HCT116 (cell line): Measurements from ENCODE around the gene TMCO4. TPM values are rescaled to one million over a fixed set of nuclear protein-coding genes. Genes with fewer than 3 reads are reported as not detected.

ENCODE experiments used
- ATAC-seq: fragments of 200-7000 bp; cut with Tn5 transposase; 2 replicates; pipeline ENCODE4 v1.9.1; 2020; ENCODE audit warnings: mild to moderate bottlenecking, moderate library complexity
- BruUV-seq: library from RNA; stranded (reverse); fragments of 400-500 nt; replicated peaks from 2 replicates; lab custom pipeline; 2021; lab: Mats Ljungman, UMichigan
- CTCF ChIA-PET: fragments of 300-600 bp; sonication (Branson Sonifier 250); formaldehyde crosslinking; loops from one replicate; lab custom pipeline; 2021; ENCODE audit warnings: antibody characterized with exemption; lab: Charles Lee
- POLR2A ChIA-PET: fragments of 300-600, 350-600 bp; sonication (Branson Sonifier 250); formaldehyde crosslinking; loops from one replicate; lab custom pipeline; 2021; ENCODE audit warnings: antibody characterized with exemption; lab: Charles Lee
- RAD21 ChIA-PET, 2 experiments: fragments of 300-600 bp; sonication (Branson Sonifier 250); formaldehyde crosslinking; loops; one replicate each; lab custom pipeline; 2023; ENCODE audit warnings: low total read pairs in 2 of 2; ENCODE audit not compliant: uncharacterized antibody in 2 of 2, unreplicated experiment in 2 of 2, low non-redundant PET in 1 of 2; lab: Charles Lee
- DNase-seq: peaks from one replicate; pipeline ENCODE4 v3.0.0-alpha.2; 2010; ENCODE audit warnings: low read depth, low spot score
- H2AFZ ChIP-seq: fragments of 200-600 bp; shearing (Covaris generic), sonication (generic); 2 replicates; pipeline ENCODE4 v1.6.1; 2017; ENCODE audit warnings: low read depth, mixed run types, mixed read lengths, antibody characterized with exemption, low read length; ENCODE audit not compliant: poor library complexity, severe bottlenecking
- H3K27ac ChIP-seq: 2 replicates; pipeline ENCODE4 v1.5.1; 2012; ENCODE audit warnings: low read depth, low read length
- H3K27me3 ChIP-seq: fragments of 200-600 bp; sonication (generic); 2 replicates; pipeline ENCODE4 v1.6.1; 2016; ENCODE audit warnings: mixed run types, low read length, mixed read lengths; ENCODE audit not compliant: insufficient read depth
- H3K36me3 ChIP-seq, 2 experiments: fragments of 200-500 bp in 1 of 2; fragments of 200-600 bp in 1 of 2; sonication (Bioruptor generic) in 1 of 2; sonication (generic) in 1 of 2; 2 replicates each; pipeline versions ENCODE4 v1.5.1 to v1.6.1; 2014 to 2016; ENCODE audit warnings: low read length in 2 of 2, inconsistent platforms in 1 of 2, mixed read lengths in 1 of 2, mixed run types in 1 of 2; ENCODE audit not compliant: insufficient read depth in 2 of 2, control insufficient read depth in 1 of 2
- H3K4me1 ChIP-seq, 2 experiments: fragments of 200-600 bp in 1 of 2; sonication (generic) in 1 of 2; 2 replicates each; pipeline versions ENCODE4 v1.5.1 to v1.6.1; 2012 to 2017; ENCODE audit warnings: low read length in 2 of 2, inconsistent platforms in 1 of 2, mild to moderate bottlenecking in 1 of 2, mixed read lengths in 1 of 2, mixed run types in 1 of 2, moderate library complexity in 1 of 2; ENCODE audit not compliant: insufficient read depth in 2 of 2, control insufficient read depth in 1 of 2
- H3K4me2 ChIP-seq: fragments of 200-600 bp; sonication (generic); 2 replicates; pipeline ENCODE4 v1.6.1; 2017; ENCODE audit warnings: mixed run types, low read length, mixed read lengths
- H3K4me3 ChIP-seq, 2 experiments: fragments of 200-600 bp in 1 of 2; sonication (generic) in 1 of 2; replicated peaks in 1 of 2; 2 replicates each; pipeline ENCODE4 v1.5.1; 2011 to 2016; ENCODE audit warnings: low read length in 2 of 2, control low read depth in 1 of 2, low read depth in 1 of 2, mild to moderate bottlenecking in 1 of 2, mixed read lengths in 1 of 2, mixed run types in 1 of 2
- H3K79me2 ChIP-seq: fragments of 200-600 bp; sonication (generic); 2 replicates; pipeline ENCODE4 v1.6.1; 2017; ENCODE audit warnings: mild to moderate bottlenecking, mixed run types, low read length, moderate library complexity, mixed read lengths; ENCODE audit not compliant: insufficient read depth
- H3K9ac ChIP-seq: fragments of 200-600 bp; sonication (generic); 2 replicates; pipeline ENCODE4 v1.6.1; 2016; ENCODE audit warnings: low read length, mixed read lengths
- H3K9me2 ChIP-seq: fragments of 200-600 bp; sonication (generic), shearing (Covaris generic); 2 replicates; pipeline ENCODE4 v1.6.1; 2017; ENCODE audit warnings: mixed run types, mild to moderate bottlenecking, moderate library complexity; ENCODE audit not compliant: insufficient read depth
- H3K9me3 ChIP-seq, 2 experiments: fragments of 200-500 bp in 1 of 2; fragments of 200-600 bp in 1 of 2; sonication (Bioruptor generic) in 1 of 2; sonication (generic) in 1 of 2; 2 replicates each; pipeline ENCODE4 v1.6.1; 2014 to 2017; ENCODE audit warnings: low read length in 2 of 2, mixed read lengths in 2 of 2, inconsistent platforms in 1 of 2, low read depth in 1 of 2, mild to moderate bottlenecking in 1 of 2, mixed run types in 1 of 2, moderate library complexity in 1 of 2; ENCODE audit not compliant: control insufficient read depth in 1 of 2, insufficient read depth in 1 of 2
- H4K20me1 ChIP-seq: fragments of 200-600 bp; sonication (generic), shearing (Covaris generic); 2 replicates; pipeline ENCODE4 v1.6.1; 2017; ENCODE audit warnings: mixed run types, mild to moderate bottlenecking, moderate library complexity; ENCODE audit not compliant: insufficient read depth
- ATF3 ChIP-seq: IDR thresholded peaks from 2 replicates; pipeline ENCODE4 v1.6.1; 2012
- CEBPB ChIP-seq: IDR thresholded peaks from 2 replicates; pipeline ENCODE4 v1.6.1; 2012; ENCODE audit warnings: low read depth
- ELF1 ChIP-seq: IDR thresholded peaks from 2 replicates; pipeline ENCODE4 v1.6.1; 2012; ENCODE audit warnings: low read depth, borderline replicate concordance
- EZH2 ChIP-seq: fragments of 200-600 bp; sonication (generic); IDR thresholded peaks from 2 replicates; pipeline ENCODE4 v1.6.1; 2017; ENCODE audit warnings: antibody characterized with exemption, mixed run types
- EZH2phosphoT487 ChIP-seq: fragments of 200-600 bp; IDR thresholded peaks from 2 replicates; pipeline ENCODE4 v1.6.1; 2018; ENCODE audit warnings: antibody characterized with exemption, borderline replicate concordance
- FOSL1 ChIP-seq: IDR thresholded peaks from 2 replicates; pipeline ENCODE4 v1.6.1; 2012; ENCODE audit warnings: low read depth
- JUND ChIP-seq: IDR thresholded peaks from 2 replicates; pipeline ENCODE4 v1.6.1; 2012
- SIN3A ChIP-seq: IDR thresholded peaks from 2 replicates; pipeline ENCODE4 v1.6.1; 2012; ENCODE audit warnings: low read depth
- SP1 ChIP-seq: IDR thresholded peaks from 2 replicates; pipeline ENCODE4 v1.6.1; 2012; ENCODE audit warnings: low read depth
- SRF ChIP-seq: IDR thresholded peaks from 2 replicates; pipeline ENCODE4 v1.6.1; 2012; ENCODE audit warnings: low read depth
- YY1 ChIP-seq: IDR thresholded peaks from 2 replicates; pipeline ENCODE4 v1.6.1; 2011; ENCODE audit warnings: low read length, low read depth, moderate library complexity, mild to moderate bottlenecking; ENCODE audit not compliant: insufficient replicate concordance; ENCODE audit errors: extremely low read depth
- ZBTB33 ChIP-seq: IDR thresholded peaks from 2 replicates; pipeline ENCODE4 v1.6.1; 2011; ENCODE audit warnings: mild to moderate bottlenecking, low read length, moderate library complexity; ENCODE audit not compliant: insufficient replicate concordance; ENCODE audit errors: extremely low read depth
- ZFX ChIP-seq: fragments of 450-650 bp; IDR thresholded peaks from 2 replicates; pipeline ENCODE4 v1.6.1; 2017
- intact Hi-C: fragments of 100-400 bp; cut with micrococcal nuclease; formaldehyde crosslinking; loops from 2 replicates; pipeline ENCODE4 v1.10.0; 2022
- total RNA-seq: library from RNA; stranded (reverse); gene quantifications from one replicate; pipeline ENCODE4 v1.2.1, GENCODE V29; 2021; ENCODE audit not compliant: unreplicated experiment
- TF ChIP-seq, protein P1 (sequence below), 3 experiments: fragments of 200-600 bp in 1 of 3; sonication (generic) in 1 of 3; IDR thresholded peaks in 2 of 3; conservative IDR thresholded peaks in 1 of 3; 2 replicates each; pipeline ENCODE4 v1.5.1; 2012 to 2017; ENCODE audit warnings: low read depth in 2 of 3, low read length in 2 of 3, antibody characterized with exemption in 1 of 3, borderline replicate concordance in 1 of 3, control low read depth in 1 of 3, mild to moderate bottlenecking in 1 of 3, mixed read lengths in 1 of 3, mixed run types in 1 of 3, moderate library complexity in 1 of 3; ENCODE audit not compliant: insufficient read depth in 1 of 3
- TF ChIP-seq, protein P2 (sequence below): IDR thresholded peaks from 2 replicates; pipeline ENCODE4 v1.6.1; 2012

TMCO4 gene
- total RNA-seq, 1 experiment from 2014 or later: 12.7 TPM

DNA sequence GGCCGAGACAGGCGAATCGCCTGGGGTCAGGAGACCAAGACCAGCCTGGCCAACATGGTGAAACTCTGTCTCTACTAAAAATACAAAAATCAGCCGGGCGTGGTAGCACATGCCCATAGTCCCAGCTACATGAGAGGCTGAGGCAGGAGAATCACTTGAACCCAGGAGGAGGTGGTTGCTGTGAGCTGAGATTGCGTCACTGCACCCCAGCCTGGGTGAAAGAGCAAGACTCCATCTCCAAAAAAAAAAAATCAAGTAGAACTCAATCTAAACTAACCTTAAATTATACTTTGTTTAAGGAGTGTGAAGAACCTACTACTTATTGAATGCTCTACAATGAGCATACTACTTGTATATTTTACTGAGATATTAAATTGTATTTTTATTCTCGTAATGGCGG lies 45.8 kb upstream of the TMCO4 start:
- DNase-seq: no peak
- no peak overlapping the region for H3K9ac ChIP-seq
- no peak overlapping the region for H3K27ac ChIP-seq
- no peak overlapping the region for H3K4me2 ChIP-seq
- RAD21 ChIA-PET: no interaction called here
- ATAC-seq: no peak
- H3K27me3 ChIP-seq: no peaks in the 10 kb centered on the region
- no peak overlapping the region for H3K4me3 ChIP-seq
- CTCF ChIA-PET: no interaction called here
- no peaks in the 10 kb centered on the region for H3K36me3 ChIP-seq
- BruUV-seq: no TSS peak
- no peaks in the 10 kb centered on the region for H3K79me2 ChIP-seq
- H3K4me1 ChIP-seq: no peaks in the 10 kb centered on the region
- intact Hi-C loops: no loop called here
- no peaks in the 10 kb centered on the region for H3K9me2 ChIP-seq
- no peak overlapping the region for H2AFZ ChIP-seq
- TF ChIP-seq JUND (no peak), ATF3 (no peak)
- no peaks in the 10 kb centered on the region for H3K9me3 ChIP-seq
- H4K20me1 ChIP-seq: no peaks in the 10 kb centered on the region
- POLR2A ChIA-PET: no interaction called here

- Histone ChIP-seq H3K4me3 (no peak overlapping the region), H2AFZ (no peak overlapping the region), H3K9me3 (no peaks in the 10 kb centered on the region), H3K9me2 (no peaks in the 10 kb centered on the region), H3K36me3 (no peaks in the 10 kb centered on the region), H3K4me2 (no peak overlapping the region), H4K20me1 (no peaks in the 10 kb centered on the region), H3K27me3 (no peaks in the 10 kb centered on the region), H3K9ac (no peak overlapping the region), H3K79me2 (no peaks in the 10 kb centered on the region), H3K4me1 (peaks cover 0 to 3% of the 10 kb centered on the region in 2 experiments; a peak in 1 of 4 replicates), H3K27ac (no peak overlapping the region)
- intact Hi-C loops: no loop called here
- no peak for DNase-seq
- no peak for TF ChIP-seq EZH2
- TF ChIP-seq SRF: no peak
- no peak for TF ChIP-seq FOSL1
- TF ChIP-seq EZH2phosphoT487: no peak
- no peak for TF ChIP-seq CEBPB
- no peak for TF ChIP-seq ZFX
- no peak for TF ChIP-seq ATF3
- TF ChIP-seq ZBTB33: no peak
- TF ChIP-seq SP1: no peak
- TF ChIP-seq, protein P1, sequence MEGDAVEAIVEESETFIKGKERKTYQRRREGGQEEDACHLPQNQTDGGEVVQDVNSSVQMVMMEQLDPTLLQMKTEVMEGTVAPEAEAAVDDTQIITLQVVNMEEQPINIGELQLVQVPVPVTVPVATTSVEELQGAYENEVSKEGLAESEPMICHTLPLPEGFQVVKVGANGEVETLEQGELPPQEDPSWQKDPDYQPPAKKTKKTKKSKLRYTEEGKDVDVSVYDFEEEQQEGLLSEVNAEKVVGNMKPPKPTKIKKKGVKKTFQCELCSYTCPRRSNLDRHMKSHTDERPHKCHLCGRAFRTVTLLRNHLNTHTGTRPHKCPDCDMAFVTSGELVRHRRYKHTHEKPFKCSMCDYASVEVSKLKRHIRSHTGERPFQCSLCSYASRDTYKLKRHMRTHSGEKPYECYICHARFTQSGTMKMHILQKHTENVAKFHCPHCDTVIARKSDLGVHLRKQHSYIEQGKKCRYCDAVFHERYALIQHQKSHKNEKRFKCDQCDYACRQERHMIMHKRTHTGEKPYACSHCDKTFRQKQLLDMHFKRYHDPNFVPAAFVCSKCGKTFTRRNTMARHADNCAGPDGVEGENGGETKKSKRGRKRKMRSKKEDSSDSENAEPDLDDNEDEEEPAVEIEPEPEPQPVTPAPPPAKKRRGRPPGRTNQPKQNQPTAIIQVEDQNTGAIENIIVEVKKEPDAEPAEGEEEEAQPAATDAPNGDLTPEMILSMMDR (IDR thresholded peaks at IDR 0.05 in 2 of 3, conservative IDR thresholded peaks at IDR 0.05 in 1 of 3; ENCODE audit: borderline replicate concordance in 1 of 3, insufficient read depth in 1 of 3, low read depth in 2 of 3, low read length in 2 of 3): no peak
- no peak for TF ChIP-seq ELF1
- no peak for TF ChIP-seq YY1
- TF ChIP-seq, protein P2, sequence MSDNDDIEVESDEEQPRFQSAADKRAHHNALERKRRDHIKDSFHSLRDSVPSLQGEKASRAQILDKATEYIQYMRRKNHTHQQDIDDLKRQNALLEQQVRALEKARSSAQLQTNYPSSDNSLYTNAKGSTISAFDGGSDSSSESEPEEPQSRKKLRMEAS: no peak
- no peak for TF ChIP-seq SIN3A
- no peak for ATAC-seq
- ChIA-PET POLR2A (no interaction called here), RAD21 (no interaction called here), CTCF (interaction anchor here (1.0 kb wide), 1 partner anchor 37 kb away, joined by 3 read pairs; no protein-coding TSS in a partner anchor)
- no TSS peak for BruUV-seq
Observed at GRCh38 chr1:19844731-19845495, 45.2 kb upstream of the TMCO4 start.
